NOMO-1 treated with dmso at 0.1 percent for 144 hours (cell line): ENCODE results near the gene CCDC183.
A peak's percentile ranks its signal among the peaks of the same experiment; 100 is the strongest.
"Not testable (repeated sequence)": the region's sequence is repeated elsewhere in the genome, so short reads cannot be mapped to it uniquely, and the experiment has no call there.

Experiments
- DNase-seq: peaks from one replicate; lab custom pipeline; 2025; ENCODE audit not compliant: unreplicated experiment; lab: John Stamatoyannopoulos, UW

The CCDC183 gene

GRCh38 chr9:136799079-136799853 lies 3.1 kb downstream of the CCDC183 start:
- DNase-seq = no peak

GRCh38 chr9:136799854-136800657 lies 3.9 kb downstream of the CCDC183 start:
- DNase-seq = peak; percentile 65

GRCh38 chr9:136802321-136802720 lies 6.2 kb downstream of the CCDC183 start:
- DNase-seq = no peak

GRCh38 chr9:136803009-136803550 lies 6.9 kb downstream of the CCDC183 start:
- not testable (repeated sequence) for DNase-seq

- DNase-seq = no peak
These were observed 7.7 kb downstream of the CCDC183 start for GRCh38 chr9:136803551-136804508.

GRCh38 chr9:136804509-136805206 lies 8.5 kb downstream of the CCDC183 start:
- DNase-seq = no peak

GRCh38 chr9:136805207-136805740 lies 9.1 kb downstream of the CCDC183 start:
- DNase-seq = no peak

- no peak for DNase-seq
These were observed 9.9 kb downstream of the CCDC183 start for GRCh38 chr9:136806067-136806466.

GRCh38 chr9:136806631-136807201 lies 10.6 kb downstream of the CCDC183 start:
- no peak for DNase-seq

- DNase-seq = peak; percentile 83
These were observed 11.3 kb downstream of the CCDC183 start, which contains the start of gene RABL6 for GRCh38 chr9:136807281-136808074. TSS of gene RABL6 (plus strand) at chr9:136807948. CDS start at chr9:136808197, 249 bp downstream.

- no peak for DNase-seq
These were observed 12.1 kb downstream of the CCDC183 start for GRCh38 chr9:136808075-136808805.

GRCh38 chr9:136808806-136809158 lies 12.6 kb downstream of the CCDC183 start:
- no peak for DNase-seq

- DNase-seq = no peak
These were observed 18.7 kb downstream of the CCDC183 start for GRCh38 chr9:136814725-136815421.

- DNase-seq = no peak
These were observed 19.3 kb downstream of the CCDC183 start for GRCh38 chr9:136815422-136815782.

GRCh38 chr9:136820971-136821825 lies 25.1 kb downstream of the CCDC183 start:
- DNase-seq = no peak

GRCh38 chr9:136821826-136822544 lies 25.8 kb downstream of the CCDC183 start:
- DNase-seq = no peak
